OCI-LY3 (cell line): Measurements from ENCODE around the gene PARD3.

Experiments used
- H2AFZ ChIP-seq: fragments of 200-600, 300-600 bp; shearing (Covaris generic); 2 replicates; pipeline ENCODE4 v1.6.0; 2014; ENCODE audit warnings: antibody characterized with exemption, low read depth, low read length
- H3K27ac ChIP-seq: fragments of 200-600, 300-600 bp; sonication (generic); 2 replicates; pipeline ENCODE4 v1.5.1; 2014; ENCODE audit warnings: mild to moderate bottlenecking, low read length, moderate library complexity, mixed read lengths
- H3K27me3 ChIP-seq: fragments of 200-600, 300-600 bp; sonication (generic); 2 replicates; pipeline ENCODE4 v1.6.1; 2014; ENCODE audit warnings: low read depth, low read length, mixed read lengths
- H3K36me3 ChIP-seq: fragments of 200-600, 300-600 bp; sonication (generic); replicated peaks from 2 replicates; pipeline ENCODE3; 2014; ENCODE audit warnings: low read depth, low read length, mixed read lengths
- H3K4me1 ChIP-seq: fragments of 300-600, 200-600 bp; sonication (generic); 2 replicates; pipeline ENCODE4 v1.6.1; 2014; ENCODE audit warnings: low read length, mixed read lengths
- H3K4me2 ChIP-seq: fragments of 200-600, 300-600 bp; sonication (generic); 2 replicates; pipeline ENCODE4 v1.6.1; 2014; ENCODE audit warnings: low read length, mixed read lengths
- H3K4me3 ChIP-seq: fragments of 300-600, 200-600 bp; sonication (generic); 2 replicates; pipeline ENCODE4 v1.5.1; 2014; ENCODE audit warnings: antibody characterized with exemption, mild to moderate bottlenecking, low read length, moderate library complexity
- H3K79me2 ChIP-seq: fragments of 300-600, 200-600 bp; shearing (Covaris generic); 2 replicates; pipeline ENCODE4 v1.6.1; 2014; ENCODE audit warnings: mild to moderate bottlenecking, low read length, mixed read lengths
- H3K9ac ChIP-seq: fragments of 300-600, 200-600 bp; shearing (Covaris generic); 2 replicates; pipeline ENCODE4 v1.6.0; 2014; ENCODE audit warnings: mild to moderate bottlenecking, low read length, moderate library complexity
- H3K9me3 ChIP-seq: fragments of 200-600, 300-600 bp; shearing (Covaris generic); 2 replicates; pipeline ENCODE4 v1.6.1; 2014; ENCODE audit warnings: low read length, mixed read lengths; ENCODE audit not compliant: insufficient read depth
- H4K20me1 ChIP-seq: fragments of 200-600, 300-600 bp; sonication (generic); 2 replicates; pipeline ENCODE4 v1.6.1; 2016; ENCODE audit warnings: low read length, mixed read lengths; ENCODE audit not compliant: insufficient read depth
- EZH2phosphoT487 ChIP-seq: fragments of 200-600 bp; shearing (Covaris generic); IDR thresholded peaks from 2 replicates; pipeline ENCODE4 v1.6.1; 2018; ENCODE audit warnings: antibody characterized with exemption, mixed run types, low read depth
- TF ChIP-seq, protein P1 (sequence below): fragments of 200-600, 300-600 bp; sonication (generic); IDR thresholded peaks from 2 replicates; pipeline ENCODE4 v1.5.1; 2014; ENCODE audit warnings: antibody characterized with exemption, low read length, low read depth

PARD3 gene

DNA sequence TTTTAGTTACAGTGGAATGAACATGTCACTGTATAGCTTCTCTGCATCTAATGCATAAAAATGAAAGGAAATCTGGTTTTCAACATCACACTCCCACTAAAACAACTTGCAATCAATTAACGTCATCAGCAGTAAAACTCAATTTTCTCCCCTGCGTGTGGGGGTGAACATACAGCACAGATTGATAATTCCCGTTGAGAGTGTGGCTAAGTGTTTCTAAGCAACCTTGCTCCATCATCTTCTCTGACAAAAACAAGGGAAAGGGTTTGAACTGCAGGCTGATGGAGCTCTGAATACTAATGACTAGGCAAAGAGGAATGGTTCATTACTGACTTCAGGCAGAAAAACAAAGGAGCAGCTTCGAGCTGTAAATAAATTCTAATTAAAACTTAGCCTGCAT lies 238.3 kb downstream of the PARD3 start:
- Histone ChIP-seq H2AFZ (no peak overlapping the region), H3K36me3 (no peaks in the 10 kb centered on the region), H3K9me3 (no peaks in the 10 kb centered on the region), H3K27ac (no peak overlapping the region), H3K4me2 (no peak overlapping the region), H3K27me3 (no peaks in the 10 kb centered on the region), H3K4me3 (no peak overlapping the region), H3K4me1 (no peaks in the 10 kb centered on the region), H3K79me2 (no peaks in the 10 kb centered on the region), H3K9ac (no peak overlapping the region), H4K20me1 (no peaks in the 10 kb centered on the region)
- TF ChIP-seq, protein P1, sequence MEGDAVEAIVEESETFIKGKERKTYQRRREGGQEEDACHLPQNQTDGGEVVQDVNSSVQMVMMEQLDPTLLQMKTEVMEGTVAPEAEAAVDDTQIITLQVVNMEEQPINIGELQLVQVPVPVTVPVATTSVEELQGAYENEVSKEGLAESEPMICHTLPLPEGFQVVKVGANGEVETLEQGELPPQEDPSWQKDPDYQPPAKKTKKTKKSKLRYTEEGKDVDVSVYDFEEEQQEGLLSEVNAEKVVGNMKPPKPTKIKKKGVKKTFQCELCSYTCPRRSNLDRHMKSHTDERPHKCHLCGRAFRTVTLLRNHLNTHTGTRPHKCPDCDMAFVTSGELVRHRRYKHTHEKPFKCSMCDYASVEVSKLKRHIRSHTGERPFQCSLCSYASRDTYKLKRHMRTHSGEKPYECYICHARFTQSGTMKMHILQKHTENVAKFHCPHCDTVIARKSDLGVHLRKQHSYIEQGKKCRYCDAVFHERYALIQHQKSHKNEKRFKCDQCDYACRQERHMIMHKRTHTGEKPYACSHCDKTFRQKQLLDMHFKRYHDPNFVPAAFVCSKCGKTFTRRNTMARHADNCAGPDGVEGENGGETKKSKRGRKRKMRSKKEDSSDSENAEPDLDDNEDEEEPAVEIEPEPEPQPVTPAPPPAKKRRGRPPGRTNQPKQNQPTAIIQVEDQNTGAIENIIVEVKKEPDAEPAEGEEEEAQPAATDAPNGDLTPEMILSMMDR, result no peak
- no peak for TF ChIP-seq EZH2phosphoT487

DNA sequence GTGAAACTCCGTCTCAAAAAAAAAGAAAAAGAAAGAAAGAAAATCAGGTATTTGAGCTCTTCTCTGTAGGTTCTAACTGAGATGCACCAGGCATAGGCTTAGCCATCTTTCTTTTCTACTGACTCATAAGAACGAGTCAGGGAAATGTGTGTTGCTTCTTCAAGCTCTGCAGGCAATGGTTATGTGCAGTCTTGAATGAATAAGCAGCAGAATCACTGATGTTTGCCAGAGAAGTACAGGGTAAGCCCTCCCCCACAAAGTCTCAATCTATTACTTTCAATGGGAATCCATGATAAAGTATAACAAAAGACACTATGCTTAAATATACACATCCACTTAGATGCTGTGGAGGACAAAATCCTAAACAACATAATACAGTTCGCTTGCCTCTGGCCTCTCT lies 239.2 kb downstream of the PARD3 start:
- Histone ChIP-seq H3K9ac (no peak overlapping the region), H3K27ac (no peak overlapping the region), H3K36me3 (no peaks in the 10 kb centered on the region), H3K9me3 (no peaks in the 10 kb centered on the region), H2AFZ (no peak overlapping the region), H4K20me1 (no peaks in the 10 kb centered on the region), H3K4me1 (no peaks in the 10 kb centered on the region), H3K27me3 (no peaks in the 10 kb centered on the region), H3K4me3 (no peak overlapping the region), H3K4me2 (no peak overlapping the region), H3K79me2 (no peaks in the 10 kb centered on the region)
- no peak for TF ChIP-seq EZH2phosphoT487
- TF ChIP-seq, protein P1, result no peak

DNA sequence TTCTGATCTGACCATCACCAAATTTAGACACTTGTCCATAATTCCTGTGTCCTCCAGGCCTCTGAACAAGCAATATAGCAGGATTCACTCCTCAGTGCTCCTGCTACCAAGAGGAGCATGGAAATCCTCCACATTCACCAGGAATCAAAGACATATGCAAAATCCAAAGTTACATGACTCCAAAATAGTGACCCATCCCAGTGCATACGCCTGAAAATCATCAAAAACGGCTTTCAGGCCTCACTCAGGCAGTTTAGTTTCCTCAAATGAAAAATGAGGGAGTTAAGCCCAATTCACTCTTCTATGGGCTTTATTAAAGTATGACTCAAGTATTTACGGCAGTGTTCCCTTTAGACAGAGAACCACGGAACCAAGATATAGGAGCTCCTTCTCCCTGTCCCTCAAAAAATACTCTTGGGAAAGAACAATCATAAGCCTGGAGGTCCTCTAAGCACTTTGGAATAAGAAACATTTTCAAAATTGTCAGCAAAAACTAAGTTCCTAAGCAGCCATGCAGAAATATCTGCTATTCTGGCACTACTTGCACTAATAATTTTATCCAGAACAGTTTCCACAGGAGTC lies 240.7 kb downstream of the PARD3 start:
- TF ChIP-seq, protein P1, result no peak
- TF ChIP-seq EZH2phosphoT487, result no peak
- no peak overlapping the region for H2AFZ ChIP-seq
- H3K9me3 ChIP-seq, result no peaks in the 10 kb centered on the region
- H3K4me1 ChIP-seq, result no peaks in the 10 kb centered on the region
- H3K79me2 ChIP-seq, result no peaks in the 10 kb centered on the region
- H4K20me1 ChIP-seq, result no peaks in the 10 kb centered on the region
- no peak overlapping the region for H3K9ac ChIP-seq
- no peak overlapping the region for H3K4me2 ChIP-seq
- no peak overlapping the region for H3K27ac ChIP-seq
- no peak overlapping the region for H3K4me3 ChIP-seq
- no peaks in the 10 kb centered on the region for H3K27me3 ChIP-seq
- no peaks in the 10 kb centered on the region for H3K36me3 ChIP-seq

DNA sequence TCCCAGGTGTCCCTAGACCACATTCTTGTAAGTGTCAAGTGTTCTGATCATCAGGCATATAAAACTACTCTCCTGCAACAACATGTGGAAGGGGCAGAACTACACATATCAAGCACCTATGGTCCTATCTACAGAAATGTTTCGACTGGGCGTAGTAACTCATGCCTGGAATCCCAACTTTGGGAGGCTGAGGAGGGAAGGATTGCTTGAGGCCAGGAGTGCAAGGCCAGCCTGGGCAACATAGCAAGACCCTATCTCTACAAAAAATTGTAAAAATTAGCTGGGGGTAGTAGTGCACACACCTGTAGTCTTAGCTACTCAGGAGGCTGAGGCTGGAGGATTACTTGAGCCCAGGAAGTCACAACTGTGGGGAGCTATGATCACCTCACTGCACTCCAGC lies 244.2 kb downstream of the PARD3 start:
- no peaks in the 10 kb centered on the region for H3K79me2 ChIP-seq
- no peak for TF ChIP-seq EZH2phosphoT487
- TF ChIP-seq, protein P1, result no peak
- H3K4me3 ChIP-seq, result no peak overlapping the region
- H2AFZ ChIP-seq, result no peak overlapping the region
- no peaks in the 10 kb centered on the region for H4K20me1 ChIP-seq
- H3K9me3 ChIP-seq, result no peaks in the 10 kb centered on the region
- no peaks in the 10 kb centered on the region for H3K4me1 ChIP-seq
- H3K27ac ChIP-seq, result no peak overlapping the region
- H3K4me2 ChIP-seq, result no peak overlapping the region
- no peaks in the 10 kb centered on the region for H3K36me3 ChIP-seq
- no peaks in the 10 kb centered on the region for H3K27me3 ChIP-seq
- no peak overlapping the region for H3K9ac ChIP-seq
